MM.1S (cell line): ENCODE results near the gene NOL9.

Source experiments
- CTCF ChIP-seq: fragments of 300-600 bp; sonication (generic); IDR thresholded peaks from 2 replicates; pipeline ENCODE4 v1.5.1; 2016; ENCODE audit warnings: antibody characterized with exemption, low read length, mixed read lengths
- EZH2 ChIP-seq: fragments of 300-600 bp; sonication (generic); optimal IDR thresholded peaks from 2 replicates; pipeline ENCODE3; 2017; ENCODE audit warnings: low read depth, mild to moderate bottlenecking, antibody characterized with exemption, low read length, mixed read lengths
- EZH2phosphoT487 ChIP-seq: fragments of 300-600 bp; sonication (generic); IDR thresholded peaks from 2 replicates; pipeline ENCODE4 v1.6.1; 2018; ENCODE audit warnings: antibody characterized with exemption, low read length

DNA sequence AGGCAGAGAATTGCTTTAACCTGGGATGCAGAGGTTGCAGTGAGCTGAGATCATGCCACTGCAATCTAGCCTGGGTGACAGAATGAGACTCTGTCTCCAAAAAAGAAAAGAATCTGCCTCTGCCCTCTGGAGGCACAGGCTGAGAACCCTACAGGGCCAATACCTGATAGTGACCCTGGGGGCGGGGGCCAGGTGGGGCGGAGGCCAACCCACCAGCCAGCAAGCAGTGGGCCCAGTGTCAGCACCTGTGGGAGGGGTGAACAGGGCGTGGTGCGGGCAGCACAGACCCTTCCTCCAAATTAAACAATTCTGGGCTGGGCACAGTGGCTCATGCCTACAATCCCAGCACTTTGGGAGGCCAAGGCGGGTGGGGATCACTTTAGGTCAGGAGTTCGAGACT is 43.8 kb downstream of the NOL9 start:
- TF ChIP-seq EZH2, result no peak
- no peak for TF ChIP-seq EZH2phosphoT487
- no peak for TF ChIP-seq CTCF
